Panc1 (cell line): ENCODE results near the gene SOSTDC1.

Source experiments
- POLR2AphosphoS5 ChIP-seq: IDR thresholded peaks from 2 replicates; pipeline ENCODE4 v1.6.1; 2012; ENCODE audit warnings: mild to moderate bottlenecking, low read depth, low read length, moderate library complexity
- SIN3A ChIP-seq: IDR thresholded peaks from 2 replicates; pipeline ENCODE4 v1.6.1; 2012; ENCODE audit warnings: low read depth, mild to moderate bottlenecking, low read length, moderate library complexity, borderline replicate concordance; ENCODE audit not compliant: insufficient read depth
- TF ChIP-seq, protein P1 (sequence below), 2 experiments: IDR thresholded peaks; 2 replicates each; pipeline ENCODE4 v1.6.1; 2011 to 2012; ENCODE audit warnings: low read depth in 2 of 2, control low read depth in 1 of 2, low read length in 1 of 2, mild to moderate bottlenecking in 1 of 2, moderate library complexity in 1 of 2; ENCODE audit not compliant: insufficient read depth in 1 of 2
- TF ChIP-seq, protein P2 (sequence below): fragments of 450-650 bp; IDR thresholded peaks from 2 replicates; pipeline ENCODE4 v1.5.1; 2017; ENCODE audit warnings: mild to moderate bottlenecking

DNA sequence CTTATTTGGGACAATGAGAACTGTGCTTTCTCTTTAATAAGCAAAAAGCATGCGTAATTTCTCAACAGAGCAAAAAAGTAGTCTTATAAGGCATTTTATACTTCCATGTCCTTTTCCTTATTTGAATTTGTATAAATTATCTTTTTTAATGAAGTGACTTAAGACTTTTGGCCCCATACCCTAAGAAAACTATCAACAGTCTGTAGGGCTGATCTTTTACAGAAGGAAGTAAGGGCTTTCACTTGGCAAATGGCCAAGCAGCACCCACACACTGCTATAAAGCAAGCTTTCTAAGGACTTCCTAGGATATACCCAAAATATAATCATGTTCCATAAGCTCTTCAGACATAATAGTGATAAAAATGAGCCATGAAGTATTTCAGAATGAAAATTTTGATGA, 47.6 kb downstream of the SOSTDC1 start:
- TF ChIP-seq, protein P1, sequence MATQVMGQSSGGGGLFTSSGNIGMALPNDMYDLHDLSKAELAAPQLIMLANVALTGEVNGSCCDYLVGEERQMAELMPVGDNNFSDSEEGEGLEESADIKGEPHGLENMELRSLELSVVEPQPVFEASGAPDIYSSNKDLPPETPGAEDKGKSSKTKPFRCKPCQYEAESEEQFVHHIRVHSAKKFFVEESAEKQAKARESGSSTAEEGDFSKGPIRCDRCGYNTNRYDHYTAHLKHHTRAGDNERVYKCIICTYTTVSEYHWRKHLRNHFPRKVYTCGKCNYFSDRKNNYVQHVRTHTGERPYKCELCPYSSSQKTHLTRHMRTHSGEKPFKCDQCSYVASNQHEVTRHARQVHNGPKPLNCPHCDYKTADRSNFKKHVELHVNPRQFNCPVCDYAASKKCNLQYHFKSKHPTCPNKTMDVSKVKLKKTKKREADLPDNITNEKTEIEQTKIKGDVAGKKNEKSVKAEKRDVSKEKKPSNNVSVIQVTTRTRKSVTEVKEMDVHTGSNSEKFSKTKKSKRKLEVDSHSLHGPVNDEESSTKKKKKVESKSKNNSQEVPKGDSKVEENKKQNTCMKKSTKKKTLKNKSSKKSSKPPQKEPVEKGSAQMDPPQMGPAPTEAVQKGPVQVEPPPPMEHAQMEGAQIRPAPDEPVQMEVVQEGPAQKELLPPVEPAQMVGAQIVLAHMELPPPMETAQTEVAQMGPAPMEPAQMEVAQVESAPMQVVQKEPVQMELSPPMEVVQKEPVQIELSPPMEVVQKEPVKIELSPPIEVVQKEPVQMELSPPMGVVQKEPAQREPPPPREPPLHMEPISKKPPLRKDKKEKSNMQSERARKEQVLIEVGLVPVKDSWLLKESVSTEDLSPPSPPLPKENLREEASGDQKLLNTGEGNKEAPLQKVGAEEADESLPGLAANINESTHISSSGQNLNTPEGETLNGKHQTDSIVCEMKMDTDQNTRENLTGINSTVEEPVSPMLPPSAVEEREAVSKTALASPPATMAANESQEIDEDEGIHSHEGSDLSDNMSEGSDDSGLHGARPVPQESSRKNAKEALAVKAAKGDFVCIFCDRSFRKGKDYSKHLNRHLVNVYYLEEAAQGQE (IDR thresholded peaks at IDR 0.05; ENCODE audit: insufficient read depth in 1 of 2, low read depth in 2 of 2, low read length in 1 of 2) = no peak
- TF ChIP-seq, protein P2, sequence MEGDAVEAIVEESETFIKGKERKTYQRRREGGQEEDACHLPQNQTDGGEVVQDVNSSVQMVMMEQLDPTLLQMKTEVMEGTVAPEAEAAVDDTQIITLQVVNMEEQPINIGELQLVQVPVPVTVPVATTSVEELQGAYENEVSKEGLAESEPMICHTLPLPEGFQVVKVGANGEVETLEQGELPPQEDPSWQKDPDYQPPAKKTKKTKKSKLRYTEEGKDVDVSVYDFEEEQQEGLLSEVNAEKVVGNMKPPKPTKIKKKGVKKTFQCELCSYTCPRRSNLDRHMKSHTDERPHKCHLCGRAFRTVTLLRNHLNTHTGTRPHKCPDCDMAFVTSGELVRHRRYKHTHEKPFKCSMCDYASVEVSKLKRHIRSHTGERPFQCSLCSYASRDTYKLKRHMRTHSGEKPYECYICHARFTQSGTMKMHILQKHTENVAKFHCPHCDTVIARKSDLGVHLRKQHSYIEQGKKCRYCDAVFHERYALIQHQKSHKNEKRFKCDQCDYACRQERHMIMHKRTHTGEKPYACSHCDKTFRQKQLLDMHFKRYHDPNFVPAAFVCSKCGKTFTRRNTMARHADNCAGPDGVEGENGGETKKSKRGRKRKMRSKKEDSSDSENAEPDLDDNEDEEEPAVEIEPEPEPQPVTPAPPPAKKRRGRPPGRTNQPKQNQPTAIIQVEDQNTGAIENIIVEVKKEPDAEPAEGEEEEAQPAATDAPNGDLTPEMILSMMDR = no peak
- TF ChIP-seq POLR2AphosphoS5 = no peak
- no peak for TF ChIP-seq SIN3A
